ENCODE measurements around the gene IFNG-AS1. TPM values are rescaled to one million over a fixed set of nuclear protein-coding genes. Genes with fewer than 3 reads are reported as not detected.

The IFNG-AS1 gene
- total RNA-seq, 1 donor from 2014 or later = not detected

GRCh38 chr12:67994046-67994445, 4.8 kb downstream of the IFNG-AS1 start:
- no peak for DNase-seq

GRCh38 chr12:67996347-67996746, 7.1 kb downstream of the IFNG-AS1 start:
- no peak for DNase-seq

DNA sequence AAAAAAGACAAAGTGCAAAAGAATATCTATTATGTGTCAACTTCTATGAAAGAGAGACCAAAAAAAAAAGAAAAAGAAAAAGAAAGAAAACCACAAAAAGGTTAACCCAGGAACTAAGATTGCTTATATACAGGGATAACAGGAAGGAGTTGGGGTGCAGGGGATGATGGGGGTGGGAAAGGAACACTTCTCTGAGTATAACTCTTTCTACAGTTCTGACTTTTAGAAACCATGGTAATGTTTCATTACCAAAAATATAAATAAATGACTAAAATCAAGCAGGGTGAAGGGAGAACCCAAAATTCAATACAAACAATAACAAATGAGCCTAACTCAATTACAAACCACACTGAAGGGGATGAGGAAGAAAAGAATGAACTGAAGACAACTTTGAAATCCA, 9.1 kb downstream of the IFNG-AS1 start:
- DNase-seq = no peak

- DNase-seq = no peak
Observed at GRCh38 chr12:67999244-67999643, 10.0 kb downstream of the IFNG-AS1 start.

- DNase-seq = no peak
Observed at GRCh38 chr12:68001486-68002466, 12.5 kb downstream of the IFNG-AS1 start.

- no peak for DNase-seq
Observed at GRCh38 chr12:68003777-68004176, 14.5 kb downstream of the IFNG-AS1 start.

- no peak for DNase-seq
Observed at GRCh38 chr12:68007033-68007432, 17.8 kb downstream of the IFNG-AS1 start.

GRCh38 chr12:68007466-68007865, 18.2 kb downstream of the IFNG-AS1 start:
- DNase-seq = no peak

DNA sequence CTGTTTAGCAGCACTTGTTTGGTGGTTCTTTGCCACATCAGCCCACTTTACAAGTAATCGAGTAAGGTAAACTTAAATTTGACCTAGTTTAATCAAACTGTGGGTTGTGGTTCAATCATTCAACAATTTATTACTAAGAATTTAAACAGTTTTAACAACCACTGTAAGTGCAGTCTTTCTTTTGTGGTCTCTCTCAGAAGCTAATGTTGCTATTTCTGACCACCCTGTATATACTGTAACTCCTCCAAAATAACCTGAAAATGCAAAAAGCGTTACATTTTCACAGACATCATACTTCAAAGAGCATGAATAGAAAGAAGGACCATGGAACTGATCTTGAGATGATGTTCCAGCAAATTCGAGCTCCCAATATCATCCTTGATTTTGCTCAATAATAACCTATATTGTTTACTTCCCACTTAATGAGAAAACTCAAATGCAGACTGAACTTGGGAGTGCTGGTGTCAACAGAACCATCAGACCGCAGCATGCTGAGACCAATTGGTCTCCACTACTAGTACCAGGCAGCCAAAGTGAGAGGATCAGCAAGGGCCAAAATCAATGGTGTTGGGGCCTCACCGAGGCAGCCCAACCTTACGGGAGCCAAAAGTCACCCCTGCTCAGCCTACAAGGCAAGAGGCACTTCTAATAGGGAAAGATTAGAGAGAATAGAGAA, 22.1 kb downstream of the IFNG-AS1 start:
- DNase-seq = no peak

DNA sequence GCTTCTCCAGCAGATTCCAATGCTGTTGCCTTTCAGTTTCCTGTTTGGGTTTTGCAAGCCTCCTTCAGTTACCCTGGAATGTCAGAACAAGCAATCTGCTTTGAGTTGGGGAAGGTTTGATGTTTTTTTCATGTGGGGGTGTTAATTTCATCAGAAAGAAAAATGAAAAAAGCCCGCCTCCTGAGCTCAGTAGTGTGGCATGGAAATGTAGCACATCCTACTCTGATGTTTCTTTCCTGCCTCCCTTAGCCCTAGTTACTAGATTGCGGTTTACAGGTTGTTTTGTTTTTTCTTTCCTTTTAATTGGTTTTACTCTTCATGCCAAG, 22.6 kb downstream of the IFNG-AS1 start:
- DNase-seq = no peak

- no peak for DNase-seq
Observed at GRCh38 chr12:68012712-68013111, 23.5 kb downstream of the IFNG-AS1 start.

GRCh38 chr12:68013181-68013580, 23.9 kb downstream of the IFNG-AS1 start:
- DNase-seq = no peak

DNA sequence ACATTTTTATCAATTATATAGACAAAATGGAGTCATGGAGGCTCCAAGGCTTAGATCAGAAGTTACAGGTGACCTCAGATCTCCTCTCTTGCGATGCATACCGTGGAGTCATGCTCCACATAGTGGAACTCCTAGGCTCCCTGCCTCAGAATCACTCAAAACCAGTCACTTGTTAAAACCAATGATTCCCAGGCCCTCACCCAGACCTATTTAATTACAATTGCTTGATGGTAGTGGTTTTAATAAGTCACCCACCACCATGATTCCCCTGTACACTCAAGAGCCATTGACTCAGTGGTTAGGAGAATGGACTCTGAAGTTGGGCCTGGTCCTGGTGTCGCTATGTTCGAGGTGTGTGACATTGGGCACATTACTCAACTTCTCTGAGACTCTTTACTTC, 26.9 kb downstream of the IFNG-AS1 start:
- DNase-seq = no peak

DNA sequence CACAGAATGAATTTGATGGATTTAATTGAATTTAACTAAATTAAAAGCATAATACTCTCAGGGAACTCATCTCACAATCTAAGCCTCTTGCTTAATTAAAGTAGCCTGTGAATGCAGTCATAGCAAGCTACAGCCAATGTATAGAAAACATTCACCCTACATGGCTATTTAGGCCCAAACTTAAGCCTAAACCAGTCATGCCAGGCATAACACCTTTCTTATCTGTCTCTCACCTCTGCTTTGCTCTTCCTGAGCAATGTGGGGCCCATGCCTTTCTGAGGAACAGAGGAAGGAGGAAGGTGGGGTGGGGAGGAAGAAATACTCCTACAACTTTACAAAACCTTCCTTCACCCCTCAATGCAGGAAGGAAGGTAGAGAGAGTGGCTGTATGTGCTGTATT, 29.1 kb downstream of the IFNG-AS1 start:
- no peak for DNase-seq

GRCh38 chr12:68020049-68020448, 30.8 kb downstream of the IFNG-AS1 start:
- DNase-seq = no peak

DNA sequence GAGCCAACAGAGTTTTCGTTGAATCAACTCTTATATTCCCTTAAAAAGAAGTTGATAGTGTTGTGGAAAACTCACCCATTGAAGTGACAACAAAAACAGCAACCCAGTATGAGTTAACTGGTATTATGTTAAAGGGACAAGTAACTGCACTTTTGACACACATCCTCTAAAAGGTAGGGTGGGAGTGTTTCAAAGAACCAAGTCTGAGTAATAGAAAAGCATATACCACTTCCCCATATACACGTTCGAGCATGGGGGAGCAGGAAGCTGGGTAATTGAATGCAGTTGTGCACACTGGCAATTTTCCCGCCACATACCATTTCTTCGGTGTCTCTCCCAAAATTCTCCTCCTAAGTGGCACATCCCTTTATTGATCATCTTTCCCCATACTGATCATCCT, 31.5 kb downstream of the IFNG-AS1 start:
- DNase-seq = no peak

DNA sequence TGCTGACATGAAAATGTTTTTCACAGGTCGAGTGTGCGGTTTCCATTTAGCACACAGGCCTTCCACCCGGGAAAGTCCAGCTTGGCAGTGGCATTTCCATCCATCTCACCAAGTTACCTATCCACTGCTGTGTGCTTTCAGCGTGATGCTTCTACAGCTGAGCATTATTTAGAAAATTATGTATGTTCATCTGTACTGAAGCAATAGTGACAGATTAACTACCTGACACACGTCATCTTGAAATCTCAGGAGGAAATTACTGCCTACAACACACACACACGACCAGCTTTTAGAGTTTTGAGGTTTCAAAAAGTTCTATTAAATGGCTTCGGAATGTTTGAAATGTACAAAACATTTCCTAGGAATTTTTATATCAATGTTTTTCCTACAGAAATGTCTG, 39.4 kb downstream of the IFNG-AS1 start:
- no peak for DNase-seq

DNA sequence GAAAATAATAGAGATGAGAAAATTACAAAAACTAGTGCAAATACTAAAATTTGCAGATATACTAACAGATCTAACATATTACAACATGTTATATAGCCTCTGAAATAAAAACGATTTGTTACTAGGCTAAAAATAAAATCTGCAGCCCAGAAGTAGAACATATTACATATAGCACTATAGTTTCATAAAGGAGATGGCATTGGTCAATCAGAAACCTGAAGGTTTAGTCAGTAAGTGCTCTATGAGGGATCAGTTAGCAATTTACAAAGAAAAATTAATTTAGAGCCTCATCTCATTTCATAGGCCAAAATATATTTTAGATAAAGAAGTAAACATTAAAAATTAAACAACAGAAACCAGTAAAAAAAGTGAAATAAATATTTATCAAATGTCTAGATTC, 41.0 kb downstream of the IFNG-AS1 start:
- DNase-seq = no peak

DNA sequence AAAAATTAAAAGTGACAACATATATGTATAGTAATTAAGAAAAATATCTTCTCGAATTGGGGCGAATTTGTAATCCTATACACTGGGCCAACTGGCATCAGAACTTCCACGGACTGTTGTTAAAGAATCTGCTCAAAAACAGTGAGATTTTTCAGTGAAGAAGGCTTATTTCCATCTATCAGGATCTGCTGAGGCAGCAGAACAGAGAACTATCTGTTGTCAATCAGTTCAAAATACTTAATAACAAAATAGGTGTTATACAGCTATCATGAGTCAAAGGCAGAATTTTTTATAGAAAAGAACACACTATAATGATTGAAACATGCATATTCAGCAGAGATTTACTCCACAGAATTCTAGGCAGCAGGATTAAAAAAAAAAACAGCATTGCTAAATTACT, 41.9 kb downstream of the IFNG-AS1 start:
- no peak for DNase-seq

GRCh38 chr12:68031881-68032739, 42.9 kb downstream of the IFNG-AS1 start:
- no peak for DNase-seq

GRCh38 chr12:68034567-68034966, 45.3 kb downstream of the IFNG-AS1 start:
- DNase-seq = no peak

DNA sequence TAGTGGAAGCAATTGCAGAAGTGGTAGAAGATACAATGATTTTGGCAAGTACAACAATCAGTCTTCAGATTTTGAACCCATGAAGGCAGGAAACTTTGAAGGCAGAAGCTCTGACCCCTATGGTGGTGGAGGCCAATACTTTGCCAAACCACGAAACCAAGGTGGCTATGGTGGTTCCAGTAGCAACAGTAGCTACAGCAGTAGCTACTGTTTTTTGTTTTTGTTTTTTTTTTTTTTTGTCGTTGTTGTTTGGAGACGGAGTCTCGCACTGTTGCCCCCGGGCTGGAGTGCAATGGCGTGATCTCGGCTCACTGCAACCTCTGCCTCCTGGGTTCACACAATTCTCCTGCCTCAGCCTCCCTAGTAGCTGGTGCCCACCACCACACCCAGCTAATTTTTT, 47.4 kb downstream of the IFNG-AS1 start:
- DNase-seq = no peak

Measured in occipital lobe (tissue), 2 donors.